GM19043 (cell line): ENCODE measurements around the gene RNF223.
"Not testable (repeated sequence)": the region's sequence is repeated elsewhere in the genome, so short reads cannot be mapped to it uniquely, and the experiment has no call there.

Experiments
- ATAC-seq: cut with Tn5 transposase; IDR thresholded peaks from one replicate; pipeline ENCODE4 v1.9.1; 2021; ENCODE audit warnings: low read depth; ENCODE audit not compliant: unreplicated experiment

RNF223 gene

GRCh38 chr1:1088029-1088800, 14.1 kb upstream of the RNF223 start:
- no peak for ATAC-seq

- ATAC-seq: no peak
Observed at GRCh38 chr1:1087351-1088028, 13.4 kb upstream of the RNF223 start.

GRCh38 chr1:1086911-1087341, 12.8 kb upstream of the RNF223 start:
- ATAC-seq: no peak

- ATAC-seq: no peak
Observed at GRCh38 chr1:1085911-1086841, 12.1 kb upstream of the RNF223 start.

GRCh38 chr1:1085171-1085841, 11.2 kb upstream of the RNF223 start:
- ATAC-seq: no peak

GRCh38 chr1:1084372-1085170, 10.5 kb upstream of the RNF223 start:
- no peak for ATAC-seq

GRCh38 chr1:1083416-1084371, 9.6 kb upstream of the RNF223 start:
- no peak for ATAC-seq

- ATAC-seq: no peak
Observed at GRCh38 chr1:1082776-1083415, 8.8 kb upstream of the RNF223 start.

GRCh38 chr1:1082239-1082775, 8.2 kb upstream of the RNF223 start:
- ATAC-seq: no peak

- no peak for ATAC-seq
Observed at GRCh38 chr1:1081311-1082238, 7.5 kb upstream of the RNF223 start.

- no peak for ATAC-seq
Observed at GRCh38 chr1:1080951-1081310, 6.8 kb upstream of the RNF223 start.

GRCh38 chr1:1080122-1080757, 6.1 kb upstream of the RNF223 start:
- no peak for ATAC-seq

- no peak for ATAC-seq
Observed at GRCh38 chr1:1079408-1080121, 5.5 kb upstream of the RNF223 start.

- not testable (repeated sequence) for ATAC-seq
Observed at GRCh38 chr1:1077396-1077795, 3.3 kb upstream of the RNF223 start.

GRCh38 chr1:1075148-1075935, 1.2 kb upstream of the RNF223 start:
- ATAC-seq: no peak
